ENCODE measurements around the gene ZNF276.

Gene ZNF276

DNA sequence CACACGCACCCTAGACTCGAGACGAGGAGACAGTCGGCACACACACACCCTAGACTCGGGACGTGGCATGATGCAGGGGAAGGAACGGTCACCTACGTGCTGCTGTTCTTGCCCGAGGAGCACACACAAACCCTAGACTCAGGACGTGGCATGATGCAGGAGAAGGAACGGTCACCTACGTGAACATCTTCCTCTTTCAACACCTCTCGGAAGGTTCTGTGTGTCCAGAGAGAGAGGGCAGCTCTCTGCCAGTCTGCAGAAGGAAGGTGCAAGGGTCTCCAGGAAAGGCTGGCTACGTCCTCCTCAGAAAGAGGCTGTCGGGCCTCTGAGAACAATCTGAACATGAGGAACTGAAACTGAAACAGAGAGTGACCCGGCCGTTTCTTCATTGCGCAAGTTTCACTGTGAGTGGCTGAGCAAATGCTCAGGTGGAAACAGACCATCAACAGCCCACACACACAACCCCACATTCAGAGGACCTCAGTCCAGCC is 43.4 kb downstream of the ZNF276 start:
- Histone ChIP-seq H3K9ac (ENCODE audit: low read length) (no peak overlapping the region; the same call in 1 of the 2 replicates), H3K27me3 (ENCODE audit: insufficient read depth, low read length) (no peaks in the 10 kb centered on the region), H4K20me1 (ENCODE audit: insufficient read depth, low read length) (no peaks in the 10 kb centered on the region), H3K36me3 (ENCODE audit: insufficient read depth, low read length) (peaks cover 98% of the 10 kb centered on the region), H3K4me3 (ENCODE audit: low read depth, low read length, poor library complexity, severe bottlenecking) (no peak overlapping the region), H3K9me2 (ENCODE audit: low read depth, low read length) (no peaks in the 10 kb centered on the region), H2AFZ (ENCODE audit: low read length) (no peak overlapping the region), H3K4me1 (ENCODE audit: insufficient read depth, low read length, severe bottlenecking) (peaks cover 15% of the 10 kb centered on the region), H3K79me2 (ENCODE audit: insufficient read depth, low read length) (no peaks in the 10 kb centered on the region), H3F3A (ENCODE audit: insufficient read depth, low read length) (no peaks in the 10 kb centered on the region), H3K27ac (ENCODE audit: low read depth, low read length, poor library complexity, severe bottlenecking) (peak overlapping the region; percentile 88), H3K4me2 (ENCODE audit: low read length) (peak overlapping the region; percentile 32; the same call in 1 of the 2 replicates), H3K9me3 (ENCODE audit: low read length) (no peaks in the 10 kb centered on the region)
- TF ChIP-seq CTCF (IDR thresholded peaks at IDR 0.05; ENCODE audit: low read length) (no peak), EZH2 (IDR thresholded peaks at IDR 0.05; ENCODE audit: borderline replicate concordance, low read length) (no peak)

DNA sequence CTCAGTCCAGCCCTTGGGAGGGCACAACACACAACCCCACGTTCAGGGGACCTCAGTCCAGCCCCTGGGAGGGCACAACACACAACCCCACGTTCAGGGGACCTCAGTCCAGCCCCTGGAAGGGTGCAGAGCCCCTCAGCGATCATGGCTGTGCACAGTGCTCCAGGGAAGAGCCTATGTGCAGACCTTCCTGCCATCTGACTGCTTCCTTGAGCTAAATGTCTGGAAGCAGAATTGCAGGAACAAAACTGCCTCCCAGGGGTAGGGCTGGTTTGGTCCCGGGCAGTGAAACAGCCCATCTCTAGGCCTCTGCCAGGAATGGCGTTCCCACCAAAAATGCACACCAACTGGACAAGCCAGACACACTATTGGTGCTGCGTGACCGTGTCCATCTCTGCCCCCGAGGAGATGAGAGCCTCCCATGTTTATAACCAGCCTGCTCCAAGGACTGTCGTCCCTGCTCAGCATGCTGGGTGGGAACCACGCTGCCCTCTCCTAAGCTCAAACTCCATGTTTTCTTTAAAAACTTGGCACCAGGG is 44.0 kb downstream of the ZNF276 start:
- no peaks in the 10 kb centered on the region for H3K9me3 ChIP-seq (ENCODE audit: low read length)
- no peaks in the 10 kb centered on the region for H3K79me2 ChIP-seq (ENCODE audit: insufficient read depth, low read length)
- no peak overlapping the region for H2AFZ ChIP-seq (ENCODE audit: low read length)
- H3K36me3 ChIP-seq (ENCODE audit: insufficient read depth, low read length): peaks cover 98% of the 10 kb centered on the region
- H3K4me3 ChIP-seq (ENCODE audit: low read depth, low read length, poor library complexity, severe bottlenecking): no peak overlapping the region
- H3K9ac ChIP-seq (ENCODE audit: low read length): peak overlapping the region; percentile 16; the same call in 1 of the 2 replicates
- H3K27ac ChIP-seq (ENCODE audit: low read depth, low read length, poor library complexity, severe bottlenecking): peak overlapping the region; percentile 88
- H3K9me2 ChIP-seq (ENCODE audit: low read depth, low read length): no peaks in the 10 kb centered on the region
- no peaks in the 10 kb centered on the region for H3F3A ChIP-seq (ENCODE audit: insufficient read depth, low read length)
- no peaks in the 10 kb centered on the region for H4K20me1 ChIP-seq (ENCODE audit: insufficient read depth, low read length)
- peaks cover 15% of the 10 kb centered on the region for H3K4me1 ChIP-seq (ENCODE audit: insufficient read depth, low read length, severe bottlenecking)
- no peaks in the 10 kb centered on the region for H3K27me3 ChIP-seq (ENCODE audit: insufficient read depth, low read length)
- peak overlapping the region; percentile 32; the same call in 1 of the 2 replicates for H3K4me2 ChIP-seq (ENCODE audit: low read length)
- TF ChIP-seq CTCF (IDR thresholded peaks at IDR 0.05; ENCODE audit: low read length) (no peak), EZH2 (IDR thresholded peaks at IDR 0.05; ENCODE audit: borderline replicate concordance, low read length) (no peak)

- peaks cover 98% of the 10 kb centered on the region for H3K36me3 ChIP-seq (ENCODE audit: insufficient read depth, low read length)
- peaks cover 5% of the 10 kb centered on the region for H3K4me1 ChIP-seq (ENCODE audit: insufficient read depth, low read length, severe bottlenecking)
- no peaks in the 10 kb centered on the region for H3K9me3 ChIP-seq (ENCODE audit: low read length)
- H3K4me3 ChIP-seq (ENCODE audit: low read depth, low read length, poor library complexity, severe bottlenecking): no peak overlapping the region
- no peak overlapping the region for H2AFZ ChIP-seq (ENCODE audit: low read length)
- H3K27ac ChIP-seq (ENCODE audit: low read depth, low read length, poor library complexity, severe bottlenecking): no peak overlapping the region
- TF ChIP-seq CTCF (IDR thresholded peaks at IDR 0.05; ENCODE audit: low read length) (no peak), EZH2 (IDR thresholded peaks at IDR 0.05; ENCODE audit: borderline replicate concordance, low read length) (no peak)
- no peak overlapping the region for H3K4me2 ChIP-seq (ENCODE audit: low read length)
- no peaks in the 10 kb centered on the region for H3F3A ChIP-seq (ENCODE audit: insufficient read depth, low read length)
- H4K20me1 ChIP-seq (ENCODE audit: insufficient read depth, low read length): no peaks in the 10 kb centered on the region
- H3K9me2 ChIP-seq (ENCODE audit: low read depth, low read length): no peaks in the 10 kb centered on the region
- H3K79me2 ChIP-seq (ENCODE audit: insufficient read depth, low read length): no peaks in the 10 kb centered on the region
- no peaks in the 10 kb centered on the region for H3K27me3 ChIP-seq (ENCODE audit: insufficient read depth, low read length)
- no peak overlapping the region for H3K9ac ChIP-seq (ENCODE audit: low read length)
Observed at GRCh38 chr16:89770367-89770766, 49.0 kb downstream of the ZNF276 start.

All from OCI-LY1 (cell line).